GM12878 (cell line): ENCODE measurements around the gene SLC37A2. TPM values are rescaled to one million over a fixed set of nuclear protein-coding genes. Genes with fewer than 3 reads are reported as not detected.

Experiments
- ATAC-seq: fragments of 200-7000 bp; cut with Tn5 transposase; 3 replicates; pipeline ENCODE4 v1.9.1; 2020; ENCODE audit warnings: mild to moderate bottlenecking, moderate library complexity
- BruUV-seq: library from RNA; stranded (reverse); fragments of 400-500 nt; replicated peaks from 2 replicates; lab custom pipeline; 2021; lab: Mats Ljungman, UMichigan
- CTCF ChIA-PET: fragments of 300-600 bp; sonication (Branson Sonifier 250); formaldehyde crosslinking; extraction: SDS; loops from one replicate; lab custom pipeline; 2021; ENCODE audit warnings: inconsistent platforms; lab: Yijun Ruan, JAX
- POLR2A ChIA-PET: fragments of 350-600 bp; formaldehyde crosslinking; extraction: SDS; loops from one replicate; lab custom pipeline; 2021; ENCODE audit warnings: inconsistent platforms; lab: Charles Lee
- RAD21 ChIA-PET: fragments of 300-600 bp; sonication (Branson Sonifier 250); formaldehyde crosslinking; loops from one replicate; lab custom pipeline; 2023; ENCODE audit warnings: antibody characterized with exemption; ENCODE audit not compliant: unreplicated experiment; lab: Charles Lee
- SMC1A ChIA-PET: fragments of 300-600 bp; sonication (Branson Sonifier 250); formaldehyde crosslinking; loops from one replicate; lab custom pipeline; 2023; ENCODE audit not compliant: unreplicated experiment, uncharacterized antibody; lab: Charles Lee
- DNase-seq: peaks from one replicate; pipeline ENCODE4 v3.0.0-alpha.2; 2011; ENCODE audit warnings: low read depth, low spot score
- FAIRE-seq: peaks from 3 replicates; lab custom pipeline; 2011; peaks lifted over from hg19 to GRCh38; lab: Jason Lieb, UNC
- H2AFZ ChIP-seq: 2 replicates; pipeline ENCODE4 v1.6.0; 2011; ENCODE audit warnings: low read depth, low read length, control low read depth; ENCODE audit not compliant: control insufficient read depth
- H3K27ac ChIP-seq: 2 replicates; pipeline ENCODE4 v1.5.1; 2011; ENCODE audit warnings: control low read depth; ENCODE audit not compliant: control insufficient read depth, insufficient read depth
- H3K27me3 ChIP-seq, 2 experiments: replicated peaks in 1 of 2; 2 replicates each; pipeline versions ENCODE4 v1.6.0 to v1.6.1; 2011; ENCODE audit warnings: low read length in 1 of 2; ENCODE audit not compliant: control insufficient read depth in 2 of 2, insufficient read depth in 2 of 2
- H3K36me3 ChIP-seq, 2 experiments: 2 replicates each; pipeline ENCODE4 v1.5.1; 2011; ENCODE audit warnings: low read length in 1 of 2; ENCODE audit not compliant: control insufficient read depth in 2 of 2, insufficient read depth in 2 of 2
- H3K4me1 ChIP-seq: 2 replicates; pipeline ENCODE4 v1.6.1; 2011; ENCODE audit warnings: mild to moderate bottlenecking, low read length, moderate library complexity, mixed read lengths; ENCODE audit not compliant: control insufficient read depth, insufficient read depth
- H3K4me2 ChIP-seq: 2 replicates; pipeline ENCODE4 v1.6.0; 2011; ENCODE audit warnings: control low read depth; ENCODE audit not compliant: control insufficient read depth, insufficient read depth
- H3K4me3 ChIP-seq: fragments of 200-600 bp; sonication (generic); 2 replicates; pipeline ENCODE4 v1.5.1; 2016
- H3K79me2 ChIP-seq: 2 replicates; pipeline ENCODE4 v1.6.0; 2011; ENCODE audit warnings: low read length; ENCODE audit not compliant: control insufficient read depth, insufficient read depth
- H3K9ac ChIP-seq: 2 replicates; pipeline ENCODE4 v1.8.0; 2011; ENCODE audit warnings: low read length, control low read depth, mixed read lengths; ENCODE audit not compliant: control insufficient read depth, insufficient read depth
- H3K9me3 ChIP-seq: replicated peaks from 3 replicates; pipeline ENCODE4 v1.5.1; 2011; ENCODE audit warnings: mild to moderate bottlenecking, low read length; ENCODE audit not compliant: control insufficient read depth, insufficient read depth
- H4K20me1 ChIP-seq: 2 replicates; pipeline ENCODE4 v1.6.0; 2011; ENCODE audit not compliant: control insufficient read depth, insufficient read depth
- CHD1 ChIP-seq: IDR thresholded peaks from 2 replicates; pipeline ENCODE4 v1.6.1; 2012; ENCODE audit warnings: low read depth, low read length, improper control_type of control experiment
- CTCF ChIP-seq, 3 experiments: IDR thresholded peaks in 2 of 3; conservative IDR thresholded peaks in 1 of 3; 2 replicates each; pipeline ENCODE4 v1.5.1; 2011; ENCODE audit warnings: low read depth in 3 of 3, low read length in 3 of 3, mild to moderate bottlenecking in 3 of 3, control low read depth in 2 of 3, moderate library complexity in 2 of 3, inconsistent platforms in 1 of 3, mixed read lengths in 1 of 3; ENCODE audit not compliant: control insufficient read depth in 2 of 3, insufficient read depth in 1 of 3; ENCODE audit errors: extremely low read depth in 1 of 3
- EP300 ChIP-seq, 2 experiments: fragments of 150-350 bp in 1 of 2; IDR thresholded peaks; 2 replicates each; pipeline ENCODE4 v1.6.1; 2011 to 2012; ENCODE audit warnings: low read depth in 2 of 2, low read length in 2 of 2, borderline replicate concordance in 1 of 2, improper control_type of control experiment in 1 of 2, inconsistent platforms in 1 of 2; ENCODE audit not compliant: control insufficient read depth in 1 of 2
- IKZF2 ChIP-seq, 2 experiments: fragments of 450-650 bp; IDR thresholded peaks; 2 replicates each; pipeline ENCODE4 v1.6.1; 2017; ENCODE audit warnings: mild to moderate bottlenecking in 2 of 2, moderate library complexity in 2 of 2
- MEF2A ChIP-seq: IDR thresholded peaks from 2 replicates; pipeline ENCODE4 v1.6.1; 2011; ENCODE audit warnings: low read depth, mild to moderate bottlenecking, low read length, moderate library complexity; ENCODE audit not compliant: insufficient read depth
- NBN ChIP-seq: fragments of 450-650 bp; IDR thresholded peaks from 2 replicates; pipeline ENCODE4 v1.6.1; 2016
- NR2C2 ChIP-seq: IDR thresholded peaks from 2 replicates; pipeline ENCODE4 v1.6.1; 2011; ENCODE audit warnings: borderline replicate concordance, low read depth; ENCODE audit not compliant: control insufficient read depth, insufficient read length
- PAX8 ChIP-seq: fragments of 450-650 bp; IDR thresholded peaks from 2 replicates; pipeline ENCODE4 v1.6.1; 2017; ENCODE audit warnings: mild to moderate bottlenecking, moderate library complexity
- SKIL ChIP-seq: fragments of 450-650 bp; IDR thresholded peaks from 2 replicates; pipeline ENCODE4 v1.6.1; 2017; ENCODE audit warnings: mild to moderate bottlenecking, low read depth, inconsistent platforms; ENCODE audit not compliant: poor library complexity, severe bottlenecking
- USF1 ChIP-seq: IDR thresholded peaks from 2 replicates; pipeline ENCODE4 v1.6.1; 2011; ENCODE audit warnings: borderline replicate concordance, low read depth, mild to moderate bottlenecking, moderate library complexity, mixed read lengths, low read length; ENCODE audit not compliant: insufficient read depth; ENCODE audit errors: extremely low read length
- WRNIP1 ChIP-seq: IDR thresholded peaks from 2 replicates; pipeline ENCODE4 v1.6.1; 2011; ENCODE audit warnings: low read depth, low read length, improper control_type of control experiment, borderline replicate concordance
- ZNF274 ChIP-seq: IDR thresholded peaks from one replicate; pipeline ENCODE4 v1.8.0; 2011; ENCODE audit not compliant: insufficient read length, insufficient read depth
- WGBS: methylation state at CpG from one replicate; pipeline ENCODE4 v1.1.6; 2016; ENCODE audit warnings: low lambda C conversion rate; ENCODE audit not compliant: insufficient replicate concordance, insufficient coverage; ENCODE audit errors: missing lambda C conversion rate; 5-methylcytosine and 5-hydroxymethylcytosine counted together
- in situ Hi-C: fragments of 300-500 bp; cut with MboI; formaldehyde crosslinking; loops from 9 replicates; pipeline ENCODE4 v1.14.3; 2018; ENCODE audit warnings: mixed read lengths
- intact Hi-C: fragments of 100-400 bp; cut with micrococcal nuclease; formaldehyde crosslinking; loops from one replicate; pipeline ENCODE4 v1.14.2; 2022; ENCODE audit not compliant: unreplicated experiment
- polyA plus RNA-seq, 11 experiments: library from polyadenylated mRNA; depleted of rRNA in 4 of 11; unstranded in 6 of 11; stranded (reverse) in 5 of 11; fragments of >200 nt; fragmentation: Nextera tagmentation in 4 of 11; fragmentation: Illumina TruSeq in 1 of 11; extraction: Ambion mirVana in 4 of 11; extraction: Trizol in 1 of 11; gene quantifications; 1 replicate in 1 of 11; 2 replicates in 10 of 11; pipeline versions ENCODE4 v1.2.1 to v1.2.3, GENCODE V29; 2011 to 2016; ENCODE audit warnings: inconsistent platforms in 2 of 11, missing spikeins in 2 of 11, low read depth in 1 of 11
- total RNA-seq, 4 experiments: library from RNA; depleted of rRNA in 3 of 4; stranded (reverse); fragments of >200 nt in 3 of 4; fragmentation: Illumina TruSeq in 1 of 4; extraction: Trizol in 1 of 4; gene quantifications; 2 replicates each; pipeline versions ENCODE4 v1.2.1 to v1.2.3, GENCODE V29; 2013 to 2021
- TF ChIP-seq, protein P1 (sequence below): IDR thresholded peaks from 2 replicates; pipeline ENCODE4 v1.6.1; 2011; ENCODE audit warnings: borderline replicate concordance, low read depth, mild to moderate bottlenecking, moderate library complexity, low read length; ENCODE audit not compliant: insufficient read depth, poor library complexity, severe bottlenecking

Gene SLC37A2
- total and polyA plus RNA-seq, 10 of the 15 experiments (the other 5 are each of a cell fraction or from before 2014, with no cell fraction given): 0.26 to 9.8 (median 2.0) TPM

DNA sequence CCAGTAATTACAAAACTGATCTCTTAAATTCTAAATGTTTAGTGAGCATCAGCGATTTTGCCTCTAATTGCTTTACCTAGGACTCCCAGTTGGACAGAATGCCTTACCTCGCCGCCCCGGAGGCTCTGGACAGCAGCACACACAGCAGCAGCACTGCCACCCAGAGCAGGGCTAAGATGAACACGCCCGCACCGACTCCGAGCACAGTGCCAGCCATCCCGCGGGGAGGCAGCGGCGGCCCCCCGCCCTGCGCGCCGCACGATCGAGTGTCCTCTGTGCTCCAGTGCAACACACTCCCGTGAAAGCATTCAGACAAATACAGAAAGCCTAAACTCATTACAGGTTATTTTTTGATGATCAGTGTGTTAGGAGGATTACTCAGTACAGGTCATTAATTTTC lies 38.9 kb downstream of the SLC37A2 start:
- 0 out of 2 replicates have a peak, but pooled peaks cover 3% of the 10 kb centered on the region for H3K4me1 ChIP-seq
- no peak overlapping the region for H3K4me3 ChIP-seq
- no peak overlapping the region for H3K9ac ChIP-seq
- no peak overlapping the region for H3K27ac ChIP-seq
- WGBS: 98% methylated on average over 19 of the region's 19 CpGs
- H3K27me3 ChIP-seq: no peaks in the 10 kb centered on the region
- DNase-seq (no peak), ATAC-seq (no peak), FAIRE-seq (no peak)
- RAD21 ChIA-PET: no interaction called here
- H3K36me3 ChIP-seq: 0 out of 4 replicates have a peak, but pooled peaks cover 0 to 8% of the 10 kb centered on the region in 2 experiments
- SMC1A ChIA-PET: interaction anchor here (0.9 kb wide), 1 partner anchor 22 kb away, joined by 3 read pairs; no protein-coding TSS in a partner anchor
- intact Hi-C loops (no loop called here), in situ Hi-C loops (no loop called here)
- no peaks in the 10 kb centered on the region; the same call in 2 of the 3 replicates for H3K9me3 ChIP-seq
- no TSS peak for BruUV-seq
- CTCF ChIA-PET: interaction anchor here (1.4 kb wide), 1 partner anchor 10 kb away, joined by 3 read pairs; no protein-coding TSS in a partner anchor
- no peak overlapping the region for H3K4me2 ChIP-seq
- no peaks in the 10 kb centered on the region; the same call in 1 of the 2 replicates for H3K79me2 ChIP-seq
- H2AFZ ChIP-seq: no peak overlapping the region
- POLR2A ChIA-PET: no interaction called here
- no peaks in the 10 kb centered on the region for H4K20me1 ChIP-seq
- no peak for TF ChIP-seq MEF2A
- no peak for TF ChIP-seq NR2C2
- no peak for TF ChIP-seq USF1
- no peak for TF ChIP-seq CHD1
- TF ChIP-seq IKZF2 (IDR thresholded peaks at IDR 0.05): no peak
- no peak for TF ChIP-seq PAX8
- no peak for TF ChIP-seq ZNF274
- TF ChIP-seq, protein P1, sequence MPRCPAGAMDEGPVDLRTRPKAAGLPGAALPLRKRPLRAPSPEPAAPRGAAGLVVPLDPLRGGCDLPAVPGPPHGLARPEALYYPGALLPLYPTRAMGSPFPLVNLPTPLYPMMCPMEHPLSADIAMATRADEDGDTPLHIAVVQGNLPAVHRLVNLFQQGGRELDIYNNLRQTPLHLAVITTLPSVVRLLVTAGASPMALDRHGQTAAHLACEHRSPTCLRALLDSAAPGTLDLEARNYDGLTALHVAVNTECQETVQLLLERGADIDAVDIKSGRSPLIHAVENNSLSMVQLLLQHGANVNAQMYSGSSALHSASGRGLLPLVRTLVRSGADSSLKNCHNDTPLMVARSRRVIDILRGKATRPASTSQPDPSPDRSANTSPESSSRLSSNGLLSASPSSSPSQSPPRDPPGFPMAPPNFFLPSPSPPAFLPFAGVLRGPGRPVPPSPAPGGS: no peak
- no peak for TF ChIP-seq EP300 (IDR thresholded peaks at IDR 0.05; ENCODE audit: borderline replicate concordance in 1 of 2, control insufficient read depth in 1 of 2, low read depth in 2 of 2, low read length in 2 of 2)
- TF ChIP-seq CTCF (IDR thresholded peaks at IDR 0.05 in 2 of 3, conservative IDR thresholded peaks at IDR 0.05 in 1 of 3; ENCODE audit: control insufficient read depth in 2 of 3, extremely low read depth in 1 of 3, insufficient read depth in 1 of 3, low read depth in 3 of 3, low read length in 3 of 3): no peak
- TF ChIP-seq WRNIP1: no peak
- no peak for TF ChIP-seq SKIL
- no peak for TF ChIP-seq NBN
